Measurements from ENCODE around the gene FAM111A. TPM values are rescaled to one million over a fixed set of nuclear protein-coding genes. Genes with fewer than 3 reads are reported as not detected.
A peak's percentile ranks its signal among the peaks of the same experiment; 100 is the strongest.

FAM111A gene
- total and polyA plus RNA-seq, 12 donors = 13.5 to 92.5 (median 31.4) TPM

- H3K4me3 ChIP-seq = no peak overlapping the region
- H3K27me3 ChIP-seq = no peaks in the 10 kb centered on the region
- H3K36me3 ChIP-seq (replicated peaks in 1 of 2) = no peaks in the 10 kb centered on the region
- TF ChIP-seq, protein P1, sequence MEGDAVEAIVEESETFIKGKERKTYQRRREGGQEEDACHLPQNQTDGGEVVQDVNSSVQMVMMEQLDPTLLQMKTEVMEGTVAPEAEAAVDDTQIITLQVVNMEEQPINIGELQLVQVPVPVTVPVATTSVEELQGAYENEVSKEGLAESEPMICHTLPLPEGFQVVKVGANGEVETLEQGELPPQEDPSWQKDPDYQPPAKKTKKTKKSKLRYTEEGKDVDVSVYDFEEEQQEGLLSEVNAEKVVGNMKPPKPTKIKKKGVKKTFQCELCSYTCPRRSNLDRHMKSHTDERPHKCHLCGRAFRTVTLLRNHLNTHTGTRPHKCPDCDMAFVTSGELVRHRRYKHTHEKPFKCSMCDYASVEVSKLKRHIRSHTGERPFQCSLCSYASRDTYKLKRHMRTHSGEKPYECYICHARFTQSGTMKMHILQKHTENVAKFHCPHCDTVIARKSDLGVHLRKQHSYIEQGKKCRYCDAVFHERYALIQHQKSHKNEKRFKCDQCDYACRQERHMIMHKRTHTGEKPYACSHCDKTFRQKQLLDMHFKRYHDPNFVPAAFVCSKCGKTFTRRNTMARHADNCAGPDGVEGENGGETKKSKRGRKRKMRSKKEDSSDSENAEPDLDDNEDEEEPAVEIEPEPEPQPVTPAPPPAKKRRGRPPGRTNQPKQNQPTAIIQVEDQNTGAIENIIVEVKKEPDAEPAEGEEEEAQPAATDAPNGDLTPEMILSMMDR (IDR thresholded peaks at IDR 0.05) = no peak
- TF ChIP-seq POLR2A (IDR thresholded peaks at IDR 0.05) = no peak
- WGBS, 4 donors = 78 to 94% (median 83%) methylated on average over 7 of the region's 7 CpGs
- DNase-seq = no peak
- H3K4me1 ChIP-seq (replicated peaks in 1 of 2) = peaks cover 0 to 12% of the 10 kb centered on the region in 2 donors
- intact Hi-C loops (cut with DNase I) = loop anchor here (5.0 to 10.0 kb wide), 4 partner anchors 33 to 510 kb away; partner anchors contain the start of gene OR5A2 (in 1 of the 2)
- peak overlapping the region in 2 of 5 donors; percentile 52 to 79 for H3K27ac ChIP-seq
- no peaks in the 10 kb centered on the region for H3K9me3 ChIP-seq (replicated peaks in 1 of 3)
Measured at GRCh38 chr11:59174664-59175033, 32.0 kb downstream of the FAM111A start.

- H3K9me3 ChIP-seq (replicated peaks in 1 of 3) = no peaks in the 10 kb centered on the region
- DNase-seq = no peak
- peak overlapping the region in 2 of 5 donors; percentile 52 to 79 for H3K27ac ChIP-seq
- no peak for TF ChIP-seq POLR2A (IDR thresholded peaks at IDR 0.05)
- TF ChIP-seq, protein P1 (IDR thresholded peaks at IDR 0.05) = no peak
- H3K4me3 ChIP-seq = no peak overlapping the region
- H3K27me3 ChIP-seq = no peaks in the 10 kb centered on the region
- intact Hi-C loops (cut with DNase I) = loop anchor here in 1 of 2 donors (10.0 kb wide), 2 partner anchors 250 to 510 kb away; partner anchors contain the start of gene OR5A2
- 63 to 83% (median 73%) methylated on average over 4 of the region's 4 CpGs for WGBS, 4 donors
- peaks cover 0 to 12% of the 10 kb centered on the region in 2 donors for H3K4me1 ChIP-seq (replicated peaks in 1 of 2)
- H3K36me3 ChIP-seq (replicated peaks in 1 of 2) = no peaks in the 10 kb centered on the region
Measured at GRCh38 chr11:59175091-59175501, 32.4 kb downstream of the FAM111A start.

DNA sequence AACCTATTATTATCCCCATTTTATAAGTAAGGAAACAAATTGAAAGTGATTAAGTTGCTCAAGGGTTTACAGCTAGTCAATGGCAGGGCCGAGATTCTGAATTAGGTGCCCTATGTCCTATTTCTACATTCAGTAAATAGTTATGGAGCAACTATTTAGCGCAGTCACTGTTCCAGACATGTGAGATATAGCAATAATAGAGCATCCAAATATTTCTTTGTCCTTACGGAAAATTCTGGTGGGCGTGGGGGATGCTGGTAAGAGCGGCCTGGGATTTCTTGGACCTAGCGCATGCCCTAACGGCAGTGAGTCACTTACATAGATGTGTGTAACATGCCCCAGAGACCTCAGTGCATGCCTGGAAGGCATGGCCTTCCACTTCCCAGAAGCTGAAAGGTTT, 33.7 kb downstream of the FAM111A start:
- no peaks in the 10 kb centered on the region for H3K36me3 ChIP-seq (replicated peaks in 1 of 2)
- peaks cover 0 to 12% of the 10 kb centered on the region in 2 donors for H3K4me1 ChIP-seq (replicated peaks in 1 of 2)
- no peak for DNase-seq
- TF ChIP-seq POLR2A (IDR thresholded peaks at IDR 0.05) = no peak
- TF ChIP-seq, protein P1 (IDR thresholded peaks at IDR 0.05) = no peak
- H3K27me3 ChIP-seq = no peaks in the 10 kb centered on the region
- no peak overlapping the region for H3K4me3 ChIP-seq
- intact Hi-C loops (cut with DNase I) = loop anchor here in 1 of 2 donors (10.0 kb wide), 2 partner anchors 248 to 508 kb away; partner anchors contain the start of gene OR5A2
- no peaks in the 10 kb centered on the region for H3K9me3 ChIP-seq (replicated peaks in 1 of 3)
- H3K27ac ChIP-seq = no peak overlapping the region
- 79 to 95% (median 88%) methylated on average over 7 of the region's 7 CpGs for whole genome bisulfite sequencing, 4 donors

DNA sequence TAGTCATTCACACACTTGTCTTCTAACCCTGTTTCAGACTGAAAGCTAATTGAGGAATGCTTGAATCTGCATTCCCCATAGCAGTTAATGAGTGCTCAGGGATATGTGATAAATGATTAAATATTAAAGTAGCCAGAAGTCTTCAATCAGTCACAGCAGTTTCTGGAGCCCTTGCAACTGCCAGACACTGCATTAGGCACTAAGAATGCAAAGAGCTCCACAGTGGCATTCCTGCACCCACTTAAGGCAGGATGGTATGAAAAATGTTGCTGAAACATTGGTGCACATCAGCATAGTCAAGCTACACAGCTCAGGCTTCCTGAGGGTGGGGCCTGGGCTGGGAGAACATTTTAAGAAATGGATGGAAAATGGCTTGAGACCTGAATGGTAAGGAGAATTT, 35.7 kb downstream of the FAM111A start:
- peaks cover 0 to 5% of the 10 kb centered on the region in 2 donors for H3K4me1 ChIP-seq (replicated peaks in 1 of 2)
- H3K36me3 ChIP-seq (replicated peaks in 1 of 2) = peaks cover 0 to 5% of the 10 kb centered on the region in 2 donors
- H3K27me3 ChIP-seq = no peaks in the 10 kb centered on the region
- no peak overlapping the region for H3K27ac ChIP-seq
- H3K9me3 ChIP-seq (replicated peaks in 1 of 3) = no peaks in the 10 kb centered on the region
- H3K4me3 ChIP-seq = no peak overlapping the region
- TF ChIP-seq, protein P1 (IDR thresholded peaks at IDR 0.05) = no peak
- no peak for TF ChIP-seq POLR2A (IDR thresholded peaks at IDR 0.05)
- intact Hi-C loops (cut with DNase I) = loop anchor here in 1 of 2 donors (10.0 kb wide), 2 partner anchors 246 to 506 kb away; partner anchors contain the start of gene OR5A2
- DNase-seq = no peak

Measured in adrenal gland (tissue), 12 donors.